Measurements from ENCODE around the gene HNRNPA2B1.
"Not testable (repeated sequence)": the region's sequence is repeated elsewhere in the genome, so short reads cannot be mapped to it uniquely, and the experiment has no call there.

The HNRNPA2B1 gene

DNA sequence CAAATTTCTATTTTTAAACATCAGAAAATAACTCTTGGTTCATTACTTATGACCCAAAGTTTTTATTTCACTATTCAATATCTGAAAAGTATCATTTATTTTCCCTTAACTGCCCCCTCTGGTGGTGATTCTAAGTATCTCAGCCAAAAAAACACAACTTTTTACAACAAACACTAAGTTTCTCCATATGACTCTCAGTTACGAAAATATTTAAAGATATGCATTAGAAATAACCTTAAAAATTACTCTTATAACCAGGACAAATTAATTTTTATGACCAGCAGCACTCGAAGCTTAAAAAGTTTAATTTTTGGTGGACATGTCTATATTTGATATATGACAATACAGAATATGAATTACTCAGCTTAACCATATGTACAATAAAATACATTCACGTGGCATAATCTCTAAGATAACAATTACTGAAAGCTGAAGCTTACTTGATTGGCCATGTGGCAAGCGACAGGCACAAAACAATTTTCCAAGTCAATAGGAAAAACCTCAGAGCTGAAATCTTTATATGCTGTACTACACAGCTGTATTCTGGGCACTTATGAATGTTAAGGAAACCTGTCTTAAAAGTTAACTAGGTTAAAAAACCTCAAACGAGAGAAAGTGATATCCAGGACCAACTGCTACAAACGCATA, 2.3 kb downstream of the HNRNPA2B1 start:
- DNase-seq (ENCODE audit: low read depth): peak; percentile 66

DNA sequence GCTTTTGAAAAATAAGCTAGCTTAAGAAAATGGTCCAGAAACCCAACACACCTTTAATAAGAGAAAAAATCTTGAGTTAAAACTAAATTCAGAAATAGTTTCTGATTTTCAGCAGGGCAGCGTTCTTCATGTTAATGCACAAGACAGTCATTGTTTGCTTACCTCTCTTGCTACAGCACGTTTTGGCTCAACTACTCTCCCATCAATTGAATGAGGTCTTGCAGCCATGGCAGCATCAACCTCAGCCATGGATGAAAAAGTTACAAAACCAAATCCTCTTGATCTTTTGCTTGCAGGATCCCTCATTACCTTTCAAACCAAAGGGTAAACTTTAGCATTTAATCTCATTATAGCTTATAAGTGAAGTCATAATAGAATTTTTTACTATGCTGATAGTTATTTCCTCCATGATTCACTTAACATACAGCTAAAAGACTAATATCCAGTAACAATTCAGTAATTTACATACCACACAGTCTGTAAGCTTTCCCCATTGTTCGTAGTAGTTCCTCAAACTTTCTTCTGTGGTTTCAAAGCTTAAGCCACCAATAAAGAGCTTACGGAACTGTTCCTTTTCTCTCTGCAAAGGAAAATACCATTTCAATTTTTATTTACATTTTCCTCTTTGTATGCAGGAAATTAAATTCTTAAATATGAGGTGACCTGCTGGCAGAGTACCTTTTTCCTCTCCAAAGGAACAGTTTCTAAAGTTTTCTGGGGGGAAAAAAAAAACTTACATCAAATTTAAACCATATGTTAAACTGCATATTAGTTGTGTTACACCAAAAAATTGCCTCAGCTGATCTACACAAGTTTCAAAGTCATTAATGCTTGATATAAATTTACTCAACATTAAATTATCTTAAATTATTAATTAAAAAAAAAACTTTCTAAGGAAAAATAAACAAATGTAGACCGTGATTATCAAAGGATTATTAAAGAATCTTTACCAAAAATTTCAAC, 3.1 kb downstream of the HNRNPA2B1 start:
- peak; percentile 41 for DNase-seq (ENCODE audit: low read depth)

GRCh38 chr7:26195867-26196657, 4.5 kb downstream of the HNRNPA2B1 start:
- DNase-seq (ENCODE audit: low read depth): no peak

GRCh38 chr7:26195182-26195581, 5.4 kb downstream of the HNRNPA2B1 start:
- no peak for DNase-seq (ENCODE audit: low read depth)

DNA sequence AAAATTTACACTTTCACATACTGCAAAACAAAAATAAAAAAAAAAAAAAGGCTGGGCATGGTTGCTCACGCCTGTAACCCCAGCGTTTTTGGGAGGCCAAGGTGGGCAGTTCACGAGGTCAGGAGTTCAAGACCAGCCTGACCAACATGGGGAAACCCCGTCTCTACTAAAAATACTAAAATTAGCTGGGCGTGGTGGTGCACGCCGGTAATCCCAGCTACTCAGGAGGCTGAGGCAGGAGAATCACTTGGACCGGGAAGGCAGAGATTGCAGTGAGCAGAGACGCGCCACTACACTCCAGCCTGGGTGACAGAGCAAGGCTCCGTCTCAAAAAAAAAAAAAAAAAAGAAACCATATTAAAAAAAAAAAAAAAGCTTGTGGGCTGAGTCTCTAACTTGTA, 5.8 kb downstream of the HNRNPA2B1 start:
- not testable (repeated sequence) for DNase-seq (ENCODE audit: low read depth)

DNA sequence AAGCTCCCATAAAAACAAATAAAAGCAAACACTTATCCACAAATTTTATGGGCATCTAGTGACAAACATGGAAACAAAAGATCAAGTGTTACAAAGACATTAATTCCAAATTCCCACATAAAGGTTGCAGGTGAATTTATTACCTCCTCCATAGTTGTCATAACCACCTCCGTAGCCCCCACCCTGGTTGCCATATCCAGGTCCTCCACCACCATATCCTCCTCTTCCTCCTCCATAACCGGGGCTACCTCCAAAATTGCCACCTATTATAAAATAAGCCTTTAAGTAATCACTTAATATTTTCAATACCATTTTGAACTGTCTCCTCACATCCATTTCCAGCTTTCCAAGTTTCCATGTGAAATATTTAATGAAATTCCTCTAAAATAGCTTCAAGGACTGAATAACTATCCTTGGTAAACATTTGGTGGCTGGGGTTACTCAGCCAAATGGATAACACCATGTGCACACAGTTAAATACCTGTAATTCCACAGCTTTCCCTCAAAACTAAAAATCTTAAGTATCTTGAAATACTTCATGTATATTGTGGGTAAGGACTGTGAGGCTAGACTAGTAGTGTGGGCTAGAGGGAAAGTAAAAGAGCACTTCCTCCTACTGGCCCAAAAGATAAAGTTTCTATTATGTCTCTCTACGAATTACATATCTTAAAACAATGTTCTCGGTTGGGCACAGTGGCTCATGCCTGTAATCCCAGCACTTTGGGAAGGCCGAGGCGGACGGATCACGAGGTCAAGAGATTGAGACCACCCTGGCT, 6.9 kb downstream of the HNRNPA2B1 start:
- no peak for DNase-seq (ENCODE audit: low read depth)

DNA sequence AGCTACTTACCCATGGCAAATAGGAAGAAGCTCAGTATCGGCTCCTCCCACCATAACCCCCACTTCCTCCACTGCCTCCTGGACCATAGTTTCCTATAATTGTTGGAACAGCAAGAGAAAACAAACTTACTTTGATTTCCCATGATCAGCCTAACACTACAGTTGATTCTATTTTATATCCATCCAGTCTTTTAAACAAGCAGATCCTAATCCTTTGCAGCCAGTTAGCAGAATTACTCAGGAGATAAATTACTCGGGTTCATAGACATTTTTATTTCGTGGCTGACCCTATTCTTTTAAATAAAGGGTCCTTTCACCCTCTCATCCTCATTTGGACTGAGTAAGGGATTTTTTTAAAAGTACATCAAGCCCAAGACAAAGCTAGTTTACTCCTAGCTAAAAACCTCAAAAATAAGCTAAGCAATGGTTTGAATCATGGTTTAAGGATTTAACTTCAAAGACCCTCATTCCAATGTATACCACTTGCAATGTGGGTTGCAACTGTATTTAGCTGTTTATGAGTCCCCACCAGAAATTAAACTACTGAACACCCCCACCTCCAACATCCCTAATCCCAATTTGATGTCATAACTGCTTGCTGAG, 8.0 kb downstream of the HNRNPA2B1 start:
- no peak for DNase-seq (ENCODE audit: low read depth)

- DNase-seq (ENCODE audit: low read depth): no peak
Observed at GRCh38 chr7:26191974-26192479, 8.5 kb downstream of the HNRNPA2B1 start.

DNA sequence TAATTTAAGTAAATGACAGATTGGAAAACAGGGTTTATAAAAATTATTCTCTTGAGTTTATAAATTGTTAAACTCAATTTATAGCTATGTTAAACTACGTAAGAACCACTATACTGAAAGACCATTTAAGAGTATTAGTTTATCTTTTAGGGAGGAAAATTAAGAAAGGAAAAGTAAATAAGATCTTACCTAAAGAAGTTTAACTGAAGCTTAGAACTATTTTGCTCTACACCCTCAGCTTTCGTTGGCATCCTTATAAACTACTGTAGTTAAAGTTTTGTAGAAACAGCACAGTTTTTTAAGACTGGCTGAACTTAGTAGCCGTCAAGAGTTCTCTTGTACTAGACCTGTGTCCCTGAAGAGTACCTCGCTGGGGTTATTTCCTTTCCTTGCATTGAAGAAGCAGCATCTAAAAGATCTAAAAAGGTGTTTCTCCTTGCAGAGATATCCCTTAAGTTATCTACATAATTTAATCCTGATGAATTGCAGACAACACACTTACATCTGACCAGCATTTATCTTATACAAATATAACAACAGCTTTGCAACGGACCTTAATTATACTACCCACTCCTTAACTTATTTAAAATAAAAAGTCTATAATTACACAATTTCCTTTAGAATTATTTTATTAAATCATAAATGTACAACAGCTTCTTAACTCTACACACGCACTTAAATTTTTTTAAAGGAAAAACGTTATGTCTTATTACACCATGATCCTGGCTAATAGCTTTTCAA, 9.1 kb downstream of the HNRNPA2B1 start:
- DNase-seq (ENCODE audit: low read depth): no peak

DNA sequence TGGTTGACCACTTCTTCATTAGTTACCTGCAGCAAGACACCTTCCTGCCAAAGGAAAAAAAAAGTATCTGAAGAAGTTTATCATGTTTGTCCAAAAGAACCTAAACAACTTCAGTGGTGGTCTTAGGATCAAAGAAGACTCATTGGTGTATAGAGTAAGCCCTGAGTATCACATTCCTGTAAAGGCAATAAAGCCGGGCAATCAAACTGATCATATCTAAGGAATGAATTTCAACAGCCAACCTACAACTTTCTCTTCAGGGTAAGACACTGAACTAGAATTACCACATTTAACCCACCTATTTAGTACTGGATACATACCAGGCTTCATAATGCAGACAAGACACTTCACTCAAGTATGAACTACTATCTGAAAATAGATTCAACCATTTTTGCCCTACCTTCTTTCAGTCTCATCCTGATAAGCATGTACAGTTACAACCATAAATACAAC, 10.1 kb downstream of the HNRNPA2B1 start:
- no peak for DNase-seq (ENCODE audit: low read depth)

DNA sequence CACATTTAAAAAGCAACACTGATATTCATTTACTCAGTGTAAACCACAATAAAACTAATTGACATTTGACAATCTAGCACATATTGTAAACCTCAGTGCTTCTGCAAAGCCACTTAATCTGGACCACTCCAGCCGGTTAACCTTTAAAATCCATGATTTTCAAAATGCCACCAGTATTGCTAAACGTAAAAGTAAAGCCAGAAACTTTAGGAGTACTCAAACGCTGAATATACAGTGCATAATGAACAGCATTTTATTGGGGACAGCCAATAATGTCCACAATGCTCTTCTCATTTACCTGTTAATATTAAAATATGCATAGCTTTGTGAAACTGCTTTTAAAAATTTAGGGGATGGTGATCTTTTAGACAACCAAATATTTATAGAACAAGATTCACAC, 10.8 kb downstream of the HNRNPA2B1 start:
- no peak for DNase-seq (ENCODE audit: low read depth)

- DNase-seq (ENCODE audit: low read depth): no peak
Observed at GRCh38 chr7:26188957-26189541, 11.5 kb downstream of the HNRNPA2B1 start.

- DNase-seq (ENCODE audit: low read depth): peak; percentile 38
Observed at GRCh38 chr7:26188206-26188956, 12.2 kb downstream of the HNRNPA2B1 start.

DNA sequence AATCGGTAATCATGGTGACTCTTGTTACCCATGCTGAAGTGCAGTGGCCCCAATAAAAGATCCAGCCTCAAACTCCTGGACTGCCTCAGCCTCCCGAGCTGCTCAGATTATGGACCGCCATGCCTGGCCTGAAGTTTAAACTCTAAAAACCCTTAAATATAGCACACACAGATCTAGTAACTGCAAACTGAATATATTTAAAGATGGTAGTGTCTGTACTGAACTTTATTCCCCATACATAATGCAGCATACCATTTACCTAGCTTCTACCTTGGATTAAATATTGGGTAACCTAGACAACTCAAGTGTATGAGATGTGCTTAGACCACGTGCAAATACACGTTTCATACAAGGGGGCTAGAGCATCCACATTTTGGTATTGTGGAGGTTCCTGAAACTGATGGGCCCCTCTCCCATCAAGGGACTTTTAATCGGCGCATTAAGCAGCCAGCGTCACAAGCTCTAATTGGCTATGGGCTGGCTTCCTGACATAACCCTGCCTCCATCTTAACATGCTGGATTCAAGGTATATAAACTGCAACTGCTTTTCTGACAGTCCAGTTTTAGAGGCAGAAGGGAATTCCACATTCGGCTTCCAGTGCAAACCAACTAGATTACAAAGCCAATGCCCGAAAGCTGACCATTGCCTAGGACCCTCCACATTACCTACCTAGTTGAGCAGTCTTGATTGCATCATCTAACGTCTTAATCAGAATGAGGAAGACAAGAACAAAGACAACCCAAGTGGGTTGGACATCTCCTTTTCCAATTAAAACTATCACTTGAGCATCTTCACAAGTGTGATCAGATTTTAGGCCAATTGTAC, 13.0 kb downstream of the HNRNPA2B1 start:
- peak; percentile 39 for DNase-seq (ENCODE audit: low read depth)

GRCh38 chr7:26186364-26187311, 13.9 kb downstream of the HNRNPA2B1 start:
- peak; percentile 51 for DNase-seq (ENCODE audit: low read depth)

GRCh38 chr7:26185844-26186180, 14.7 kb downstream of the HNRNPA2B1 start:
- DNase-seq (ENCODE audit: low read depth): no peak

Data from ELR (cell line).